Nucleus accumbens (tissue), 56 donors: Measurements from ENCODE around the gene WWTR1.
A peak's percentile ranks its signal among the peaks of the same experiment; 100 is the strongest.

Experiments used
- DNase-seq, 56 donors: peaks; one replicate each; lab custom pipeline; 2025; lab: John Stamatoyannopoulos, UW

The WWTR1 gene

DNA sequence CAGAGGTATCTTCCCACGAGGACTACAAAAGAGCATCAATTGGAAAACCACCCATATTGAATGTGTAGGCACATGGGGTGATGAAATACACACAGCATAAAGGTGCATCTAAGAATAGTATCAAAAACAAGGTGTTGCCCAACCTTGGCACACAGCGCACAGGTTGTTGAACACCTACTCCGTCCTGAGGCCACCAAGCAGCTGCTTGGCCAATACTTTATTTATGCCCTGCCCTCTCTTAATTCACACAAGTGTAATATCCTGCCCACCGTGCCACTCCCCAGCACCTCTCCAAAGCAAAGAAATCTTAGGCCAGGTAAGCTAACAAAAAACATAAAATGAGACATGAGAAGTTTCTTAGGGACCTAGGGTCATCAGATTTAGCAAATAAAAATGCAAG, 31.2 kb downstream of the WWTR1 start:
- DNase-seq = no peak

DNA sequence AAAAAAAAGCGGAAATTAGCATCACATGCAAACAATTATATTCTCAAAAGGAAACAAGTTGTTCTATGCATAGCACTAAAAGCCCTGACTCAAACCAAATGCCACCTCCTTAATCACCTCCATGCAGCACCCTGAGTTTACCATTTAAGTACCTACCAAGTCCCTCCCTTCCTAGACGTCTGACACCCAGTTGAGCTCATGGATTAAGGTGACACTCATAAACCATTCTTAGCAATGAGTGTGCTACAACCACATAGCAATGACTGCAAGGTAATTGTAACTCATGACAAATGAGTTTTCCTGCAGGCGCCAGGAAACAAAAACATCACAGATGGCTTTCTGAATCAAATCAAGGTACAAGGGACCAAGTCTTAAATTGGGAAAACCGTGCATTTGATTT, 32.0 kb downstream of the WWTR1 start:
- no peak for DNase-seq

DNA sequence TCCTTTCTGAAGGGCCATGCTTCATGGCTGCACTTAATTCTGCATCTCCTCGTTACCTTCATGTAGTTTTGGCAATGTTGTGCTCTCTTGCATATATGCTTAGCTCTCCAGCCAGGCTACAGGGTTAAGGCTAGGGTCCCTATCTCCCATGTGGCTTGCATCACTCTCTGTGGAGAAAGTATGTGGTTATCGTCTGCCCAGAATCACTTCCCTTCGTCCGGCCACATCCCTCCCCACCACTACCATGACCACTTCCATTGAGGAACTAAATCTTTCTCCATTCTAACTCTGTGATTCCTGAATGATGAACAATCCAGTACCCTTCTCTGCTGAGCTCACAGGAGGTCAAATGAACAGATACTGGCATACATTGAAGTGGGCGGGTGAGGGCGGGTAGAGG, 34.0 kb downstream of the WWTR1 start:
- DNase-seq = no peak

GRCh38 chr3:149621218-149622005, 36.4 kb downstream of the WWTR1 start:
- no peak for DNase-seq

GRCh38 chr3:149620291-149621020, 37.4 kb downstream of the WWTR1 start:
- no peak for DNase-seq

DNA sequence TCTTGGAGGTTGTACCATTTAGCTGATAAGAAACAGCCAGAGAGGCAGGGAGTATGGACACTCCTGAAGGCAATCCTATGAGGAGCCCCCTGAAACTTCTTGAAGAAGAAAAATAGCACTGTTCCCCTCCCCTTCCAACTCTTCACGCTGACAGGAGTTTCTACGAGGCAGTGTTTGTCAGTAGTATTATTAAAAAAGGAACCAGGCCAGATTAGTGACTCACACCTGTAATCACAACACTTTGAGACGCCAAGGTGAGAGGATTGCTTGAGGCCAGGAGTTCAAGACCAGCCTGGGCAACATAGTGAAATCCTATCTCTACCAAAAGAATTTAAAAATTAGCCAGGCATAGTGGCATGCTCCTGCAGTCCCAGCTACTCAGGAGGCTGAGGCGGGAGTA, 38.7 kb downstream of the WWTR1 start:
- DNase-seq = no peak

- peak in 30 of 56 donors; percentile 2 to 57 (median 18) for DNase-seq
These were observed 39.4 kb downstream of the WWTR1 start for GRCh38 chr3:149618151-149619123.

GRCh38 chr3:149615731-149616221, 42.0 kb downstream of the WWTR1 start:
- DNase-seq = no peak

DNA sequence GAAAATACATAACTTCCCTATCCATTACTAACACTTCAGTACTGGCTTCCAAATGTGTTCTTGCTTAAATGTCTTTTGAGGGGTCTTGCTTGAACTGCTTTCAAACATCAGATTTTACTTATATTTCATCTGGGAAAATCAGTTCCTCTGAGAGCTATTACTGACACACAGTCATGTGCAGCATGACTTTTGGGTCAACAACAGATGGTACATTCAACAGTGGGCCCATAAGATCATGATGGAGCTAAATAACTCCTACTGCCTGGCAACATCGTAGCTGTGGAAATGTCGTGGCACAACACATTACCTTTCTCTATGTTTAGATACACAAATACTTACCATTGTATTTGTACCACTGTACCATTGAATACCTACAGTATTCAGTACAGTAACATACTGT, 43.8 kb downstream of the WWTR1 start:
- DNase-seq = no peak

GRCh38 chr3:149612456-149612855, 45.4 kb downstream of the WWTR1 start:
- DNase-seq = no peak

DNA sequence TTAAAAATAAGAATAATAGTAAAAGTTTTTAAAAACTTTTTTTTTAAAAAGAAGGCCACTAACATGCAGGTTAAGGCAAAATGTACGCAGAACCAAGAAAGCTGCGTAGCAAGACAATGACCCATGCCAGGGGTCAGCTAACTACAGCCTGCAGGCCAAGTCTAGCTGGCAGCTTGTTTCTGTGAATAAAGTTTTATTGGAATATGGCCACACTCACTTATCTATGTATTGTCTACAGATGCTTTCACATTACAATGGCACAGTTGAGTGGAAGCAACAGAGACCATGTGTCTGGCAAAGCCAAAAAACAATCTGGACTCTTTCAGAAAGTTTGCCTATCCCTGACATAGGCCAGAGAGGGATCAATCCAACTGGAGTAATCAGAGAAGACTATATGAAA, 46.7 kb downstream of the WWTR1 start:
- DNase-seq = no peak

DNA sequence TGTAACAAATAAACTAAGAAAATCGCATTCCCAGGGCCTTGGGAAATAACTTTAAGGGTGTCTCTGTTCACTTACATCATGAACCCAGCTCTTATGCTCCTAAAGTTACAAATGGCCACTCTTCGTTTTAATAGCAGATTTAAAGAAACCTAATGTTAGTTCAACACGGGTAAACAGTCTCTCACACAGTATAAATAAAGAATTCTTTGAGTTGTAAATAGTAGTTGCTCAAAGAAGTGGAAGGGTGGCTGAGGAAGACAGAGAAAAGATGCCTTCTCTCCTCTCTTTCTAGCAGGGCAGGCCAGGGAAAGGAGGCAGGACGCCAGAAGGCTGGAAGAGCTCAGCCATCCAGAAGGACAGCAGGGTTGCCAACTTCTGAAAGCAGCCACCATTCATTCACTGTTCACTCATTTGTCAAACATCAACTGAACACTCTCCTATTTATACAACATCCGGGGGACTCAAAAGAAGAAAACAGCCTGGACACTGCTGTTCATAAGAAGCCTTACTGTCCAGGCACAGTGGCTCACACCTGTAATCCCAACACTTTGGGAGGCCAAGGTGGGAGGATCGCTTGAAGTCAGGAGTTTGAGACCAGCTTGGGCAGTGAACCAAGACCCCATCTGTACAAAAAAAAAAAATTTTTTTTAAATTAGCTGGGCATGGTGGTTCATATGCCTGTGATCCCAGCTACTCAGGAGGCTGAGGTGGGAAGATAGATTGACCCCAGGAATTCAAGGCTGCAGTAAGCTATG, 47.3 kb downstream of the WWTR1 start:
- DNase-seq = peak in 41 of 56 donors; percentile 5 to 77 (median 27)

- no peak for DNase-seq
These were observed 48.2 kb downstream of the WWTR1 start for GRCh38 chr3:149609595-149609994.

GRCh38 chr3:149608987-149609386, 48.8 kb downstream of the WWTR1 start:
- no peak for DNase-seq

DNA sequence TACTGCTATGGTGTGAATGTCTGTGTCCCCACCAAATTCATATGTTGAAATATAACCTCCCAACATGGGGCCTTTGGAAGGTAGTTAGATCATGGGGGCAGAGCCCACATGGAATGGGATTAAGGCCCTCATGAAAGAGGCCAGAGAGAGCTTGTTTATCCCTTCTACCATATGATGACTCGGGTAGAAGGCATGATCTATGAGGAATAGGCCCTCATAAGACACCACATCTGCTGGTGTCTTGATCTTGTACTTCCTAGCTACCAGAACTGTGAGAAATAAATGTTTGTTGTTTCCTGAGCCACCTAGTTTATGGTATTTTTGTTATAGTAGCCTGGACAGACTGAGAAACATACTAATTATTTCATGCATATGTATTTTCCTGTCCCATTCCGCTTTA, 51.9 kb downstream of the WWTR1 start:
- no peak for DNase-seq

DNA sequence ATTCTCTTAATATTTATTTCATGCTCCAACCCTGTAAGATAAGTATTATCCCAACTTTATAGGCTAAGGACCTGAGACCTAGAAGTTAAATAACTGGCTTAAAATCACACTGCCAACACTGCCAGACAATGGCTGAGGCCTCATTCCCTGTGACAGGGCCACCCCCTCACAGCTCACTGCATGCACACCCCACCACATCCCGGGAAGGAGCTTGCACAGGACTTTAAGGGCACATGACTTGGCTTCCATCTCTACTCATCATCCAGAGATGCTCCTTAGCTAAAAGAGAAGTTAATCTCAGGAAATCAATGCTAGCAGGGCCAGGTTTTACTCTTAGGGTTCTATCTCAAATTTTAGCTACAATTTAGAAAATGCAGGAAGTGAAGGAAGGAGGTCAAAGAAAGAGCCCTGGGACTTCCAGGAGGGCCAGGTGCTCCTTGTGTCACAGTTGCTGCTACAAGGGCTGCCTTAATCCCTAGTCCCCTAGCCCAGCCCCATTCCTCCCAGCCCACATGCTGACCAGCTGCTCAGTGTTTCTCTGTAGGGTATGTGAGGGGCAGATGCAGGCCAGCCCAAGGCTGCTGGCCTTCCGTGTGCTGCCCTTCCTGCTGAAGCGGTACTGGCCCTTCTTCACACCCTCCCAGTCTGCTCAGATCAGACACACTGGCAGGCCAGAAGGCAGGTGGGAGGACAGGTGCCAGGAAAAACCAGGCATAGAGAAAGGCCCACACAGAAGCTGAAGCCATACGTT, 53.5 kb downstream of the WWTR1 start:
- no peak for DNase-seq

DNA sequence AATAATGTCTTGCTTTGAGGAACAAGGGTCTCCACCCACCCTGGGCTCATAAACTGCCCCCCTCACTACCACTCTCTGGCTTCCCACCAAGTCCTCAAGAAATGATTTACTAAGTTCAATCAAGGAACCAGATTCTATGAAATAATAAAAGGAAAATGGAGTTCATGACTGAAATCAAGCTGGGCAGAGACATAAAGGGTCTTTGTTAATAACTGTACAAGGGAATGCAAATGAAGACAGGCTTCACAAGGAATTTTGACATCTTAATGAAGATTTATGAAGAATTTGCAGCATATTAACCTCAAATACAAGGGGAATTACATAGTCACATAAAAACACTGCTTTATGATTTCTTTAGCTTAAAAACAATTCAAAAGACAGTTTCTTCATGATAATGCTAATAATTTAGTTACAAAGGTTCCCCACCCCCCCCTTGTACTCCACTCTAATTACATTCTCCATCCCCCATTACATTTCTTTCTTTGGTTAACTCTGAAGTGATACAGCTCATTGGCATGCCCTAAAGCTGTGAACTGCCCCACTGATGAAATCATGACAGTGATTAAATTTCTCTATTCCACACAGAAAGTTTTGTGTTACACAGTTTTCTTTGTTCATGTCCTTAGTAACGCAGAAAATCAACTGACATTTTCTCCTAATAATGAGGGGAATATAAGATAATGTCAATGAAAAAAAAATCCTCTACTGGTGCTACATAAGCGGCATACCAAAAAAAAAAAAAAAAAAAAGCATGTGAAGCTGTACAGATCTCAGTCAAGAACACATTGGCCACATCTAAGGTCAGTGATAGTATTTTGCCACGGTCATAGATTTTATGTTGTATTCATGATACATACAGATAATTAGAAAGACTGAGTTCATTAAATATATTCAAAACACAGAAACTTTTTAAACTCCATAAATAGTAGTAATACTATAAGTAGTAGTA, 54.4 kb downstream of the WWTR1 start:
- DNase-seq = no peak

DNA sequence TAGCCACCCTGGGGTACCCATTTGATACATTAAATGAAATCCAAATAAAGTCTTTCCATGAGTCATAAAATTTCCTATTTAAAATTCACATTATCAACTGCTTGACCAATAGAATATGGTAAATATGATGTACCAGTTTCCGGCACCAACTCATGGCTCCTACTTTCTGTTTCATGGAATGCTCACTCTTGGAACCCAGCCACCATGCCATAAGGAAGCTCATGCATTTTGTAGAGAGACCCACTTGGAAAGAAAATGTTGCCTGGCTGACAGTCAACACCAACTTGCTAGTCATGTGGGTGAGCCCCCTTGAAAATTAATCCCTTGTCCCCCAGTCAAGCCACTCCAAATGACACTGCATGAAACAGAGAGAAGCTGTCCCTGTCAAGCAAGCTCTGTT, 57.2 kb downstream of the WWTR1 start:
- DNase-seq = no peak
